ENCODE measurements around the gene HTR5A. TPM values are rescaled to one million over a fixed set of nuclear protein-coding genes. Genes with fewer than 3 reads are reported as not detected.

The HTR5A gene
- polyA plus RNA-seq, 4 donors = 0.06 TPM; not detected in 3

- DNase-seq (ENCODE audit: low read depth in 4 of 4, low spot score in 3 of 4) = no peak
These were observed 66.6 kb downstream of the HTR5A start for GRCh38 chr7:155136619-155137243.

Other genes with a start within 250 kb of the HTR5A start
- 10 to 100 TPM; 19.6 to 23.9 (median 22.8) TPM for gene PAXIP1, start 67.2 kb upstream of the HTR5A start, polyA plus RNA-seq (ENCODE audit: insufficient read length in 4 of 4)
- gene INSIG1, start 227.6 kb downstream of the HTR5A start, polyA plus RNA-seq (ENCODE audit: insufficient read length in 4 of 4) = 10 to 100 TPM; 27.7 to 40.9 (median 33.8) TPM

Measured in right renal pelvis (tissue), 4 donors.